ENCODE data around the gene FKBP1B.

- TF ChIP-seq POLR2A (IDR thresholded peaks at IDR 0.05; ENCODE audit: low read length), result no peak
- no peak for TF ChIP-seq GATA1 (IDR thresholded peaks at IDR 0.05; ENCODE audit: low read depth, low read length)
Measured at GRCh38 chr2:24050041-24050979, 769 bp downstream of the FKBP1B start.
